ENCODE results near the gene ZDHHC14. TPM values are rescaled to one million over a fixed set of nuclear protein-coding genes. Genes with fewer than 3 reads are reported as not detected.

ZDHHC14 gene
- total and polyA plus RNA-seq, 7 donors, result 2.5 to 14.6 (median 4.3) TPM

DNA sequence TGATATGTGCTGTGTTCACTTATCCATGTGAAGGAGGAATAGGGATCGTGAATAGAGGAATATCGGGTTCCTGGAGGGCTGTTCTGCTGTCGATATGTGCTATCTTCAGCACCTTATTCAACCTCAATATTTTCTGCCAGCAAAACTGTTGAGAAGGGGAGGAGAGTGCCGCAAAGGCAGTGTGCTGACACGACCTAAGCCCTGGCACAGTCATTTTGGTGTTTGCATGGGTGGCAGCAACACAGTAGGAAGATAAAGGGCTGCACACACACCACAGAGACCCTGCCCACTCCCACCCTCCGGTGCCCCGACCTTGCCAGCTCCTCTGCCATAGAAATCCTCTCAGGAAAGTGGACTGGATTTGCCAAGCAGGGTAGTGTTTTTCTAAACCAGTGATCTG is 47.0 kb downstream of the ZDHHC14 start:
- H3K9me3 ChIP-seq, result no peaks in the 10 kb centered on the region
- no peak for ATAC-seq
- H3K4me3 ChIP-seq, result peak overlapping the region; percentile 35
- peaks cover 36% of the 10 kb centered on the region for H3K4me1 ChIP-seq
- H3K36me3 ChIP-seq (ENCODE audit: insufficient read depth in 1 of 2, low read depth in 1 of 2), result no peaks in the 10 kb centered on the region
- peak overlapping the region; percentile 65 for H3K27ac ChIP-seq
- peak in 1 of 2 donors; percentile 42 for DNase-seq
- intact Hi-C loops (cut with DNase I), result no loop called here
- TF ChIP-seq, protein P1, sequence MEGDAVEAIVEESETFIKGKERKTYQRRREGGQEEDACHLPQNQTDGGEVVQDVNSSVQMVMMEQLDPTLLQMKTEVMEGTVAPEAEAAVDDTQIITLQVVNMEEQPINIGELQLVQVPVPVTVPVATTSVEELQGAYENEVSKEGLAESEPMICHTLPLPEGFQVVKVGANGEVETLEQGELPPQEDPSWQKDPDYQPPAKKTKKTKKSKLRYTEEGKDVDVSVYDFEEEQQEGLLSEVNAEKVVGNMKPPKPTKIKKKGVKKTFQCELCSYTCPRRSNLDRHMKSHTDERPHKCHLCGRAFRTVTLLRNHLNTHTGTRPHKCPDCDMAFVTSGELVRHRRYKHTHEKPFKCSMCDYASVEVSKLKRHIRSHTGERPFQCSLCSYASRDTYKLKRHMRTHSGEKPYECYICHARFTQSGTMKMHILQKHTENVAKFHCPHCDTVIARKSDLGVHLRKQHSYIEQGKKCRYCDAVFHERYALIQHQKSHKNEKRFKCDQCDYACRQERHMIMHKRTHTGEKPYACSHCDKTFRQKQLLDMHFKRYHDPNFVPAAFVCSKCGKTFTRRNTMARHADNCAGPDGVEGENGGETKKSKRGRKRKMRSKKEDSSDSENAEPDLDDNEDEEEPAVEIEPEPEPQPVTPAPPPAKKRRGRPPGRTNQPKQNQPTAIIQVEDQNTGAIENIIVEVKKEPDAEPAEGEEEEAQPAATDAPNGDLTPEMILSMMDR (IDR thresholded peaks at IDR 0.05), result no peak
- H3K27me3 ChIP-seq (ENCODE audit: insufficient read depth in 3 of 3, low read length in 2 of 3), result no peaks in the 10 kb centered on the region
- WGBS, 3 donors, result 38 to 74% (median 51%) methylated on average over 7 of the region's 7 CpGs

GRCh38 chr6:157428427-157429202 is 47.6 kb downstream of the ZDHHC14 start:
- DNase-seq (no peak), ATAC-seq (peak in 2 of 4 donors; percentile 31 to 42)
- Histone ChIP-seq H3K4me1 (peaks cover 39% of the 10 kb centered on the region), H3K27me3 (ENCODE audit: insufficient read depth in 3 of 3, low read length in 2 of 3) (no peaks in the 10 kb centered on the region), H3K27ac (peak overlapping the region; percentile 65), H3K4me3 (peak overlapping the region; percentile 35), H3K36me3 (ENCODE audit: insufficient read depth in 1 of 2, low read depth in 1 of 2) (no peaks in the 10 kb centered on the region), H3K9me3 (no peaks in the 10 kb centered on the region)
- TF ChIP-seq, protein P1 (IDR thresholded peaks at IDR 0.05), result no peak
- WGBS, 3 donors, result 63 to 75% (median 66%) methylated on average over 21 of the region's 21 CpGs
- intact Hi-C loops (cut with DNase I), result no loop called here

- intact Hi-C loops (cut with DNase I), result no loop called here
- 94 to 97% (median 94%) methylated on average over 1 of the region's 1 CpG for WGBS, 3 donors
- DNase-seq (no peak), ATAC-seq (no peak)
- Histone ChIP-seq H3K4me3 (no peak overlapping the region), H3K4me1 (peaks cover 45% of the 10 kb centered on the region), H3K36me3 (ENCODE audit: insufficient read depth in 1 of 2, low read depth in 1 of 2) (no peaks in the 10 kb centered on the region), H3K27ac (peak overlapping the region; percentile 65), H3K27me3 (ENCODE audit: insufficient read depth in 3 of 3, low read length in 2 of 3) (no peaks in the 10 kb centered on the region), H3K9me3 (no peaks in the 10 kb centered on the region)
- TF ChIP-seq, protein P1 (IDR thresholded peaks at IDR 0.05), result no peak
Measured at GRCh38 chr6:157429248-157429647, 48.3 kb downstream of the ZDHHC14 start.

DNA sequence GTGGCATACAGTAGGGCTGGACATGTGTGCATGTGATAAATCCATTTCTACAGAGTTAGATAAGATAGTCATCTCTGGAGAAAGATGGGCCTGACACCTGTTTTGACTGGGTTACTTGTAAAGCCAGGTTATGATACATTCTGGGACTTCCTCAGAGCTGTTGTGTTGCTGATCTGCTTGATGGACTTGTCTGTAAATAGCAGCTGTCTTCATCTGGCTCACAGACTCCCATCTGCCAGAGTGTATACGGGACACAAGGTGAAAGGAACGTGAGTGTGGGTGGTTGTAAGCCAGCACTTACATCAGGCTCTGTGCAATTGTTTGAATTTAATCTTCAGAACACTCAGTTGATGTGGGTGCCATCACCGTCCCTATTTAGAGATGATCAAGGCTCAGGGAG is 49.8 kb downstream of the ZDHHC14 start:
- intact Hi-C loops (cut with DNase I), result loop anchor here in 1 of 2 donors (5.0 kb wide), 1 partner anchor 109 kb away; the partner anchor contains the start of gene TMEM242
- ATAC-seq (peak; percentile 87 to 89 (median 88)), DNase-seq (no peak)
- no peaks in the 10 kb centered on the region for H3K27me3 ChIP-seq (ENCODE audit: insufficient read depth in 3 of 3, low read length in 2 of 3)
- H3K4me3 ChIP-seq, result no peak overlapping the region
- 25 to 37% (median 25%) methylated on average over 3 of the region's 3 CpGs for WGBS, 3 donors
- H3K27ac ChIP-seq, result peak overlapping the region; percentile 86
- TF ChIP-seq, protein P1 (IDR thresholded peaks at IDR 0.05), result no peak
- H3K36me3 ChIP-seq (ENCODE audit: insufficient read depth in 1 of 2, low read depth in 1 of 2), result no peaks in the 10 kb centered on the region
- H3K4me1 ChIP-seq, result peaks cover 46% of the 10 kb centered on the region
- no peaks in the 10 kb centered on the region for H3K9me3 ChIP-seq
